ENCODE measurements around the gene ARHGEF37.

GRCh38 chr5:149647334-149647733, 66.0 kb downstream of the ARHGEF37 start:
- TF ChIP-seq ASH2L (IDR thresholded peaks at IDR 0.05; ENCODE audit: low read length) = no peak
- no peak for TF ChIP-seq YY1 (IDR thresholded peaks at IDR 0.05; ENCODE audit: low read depth, low read length)
- no peak for TF ChIP-seq CTCF (IDR thresholded peaks at IDR 0.05; ENCODE audit: control extremely low read depth in 1 of 3, insufficient read depth in 1 of 3, low read depth in 1 of 3, low read length in 3 of 3)
- TF ChIP-seq EZH2 (IDR thresholded peaks at IDR 0.05; ENCODE audit: low read depth, low read length, severe bottlenecking) = no peak
